Measurements from ENCODE around the gene AGAP1. TPM values are rescaled to one million over a fixed set of nuclear protein-coding genes. Genes with fewer than 3 reads are reported as not detected.

The AGAP1 gene
- total RNA-seq, 6 experiments from 2014 or later = 8.1 to 11.2 (median 9.8) TPM

DNA sequence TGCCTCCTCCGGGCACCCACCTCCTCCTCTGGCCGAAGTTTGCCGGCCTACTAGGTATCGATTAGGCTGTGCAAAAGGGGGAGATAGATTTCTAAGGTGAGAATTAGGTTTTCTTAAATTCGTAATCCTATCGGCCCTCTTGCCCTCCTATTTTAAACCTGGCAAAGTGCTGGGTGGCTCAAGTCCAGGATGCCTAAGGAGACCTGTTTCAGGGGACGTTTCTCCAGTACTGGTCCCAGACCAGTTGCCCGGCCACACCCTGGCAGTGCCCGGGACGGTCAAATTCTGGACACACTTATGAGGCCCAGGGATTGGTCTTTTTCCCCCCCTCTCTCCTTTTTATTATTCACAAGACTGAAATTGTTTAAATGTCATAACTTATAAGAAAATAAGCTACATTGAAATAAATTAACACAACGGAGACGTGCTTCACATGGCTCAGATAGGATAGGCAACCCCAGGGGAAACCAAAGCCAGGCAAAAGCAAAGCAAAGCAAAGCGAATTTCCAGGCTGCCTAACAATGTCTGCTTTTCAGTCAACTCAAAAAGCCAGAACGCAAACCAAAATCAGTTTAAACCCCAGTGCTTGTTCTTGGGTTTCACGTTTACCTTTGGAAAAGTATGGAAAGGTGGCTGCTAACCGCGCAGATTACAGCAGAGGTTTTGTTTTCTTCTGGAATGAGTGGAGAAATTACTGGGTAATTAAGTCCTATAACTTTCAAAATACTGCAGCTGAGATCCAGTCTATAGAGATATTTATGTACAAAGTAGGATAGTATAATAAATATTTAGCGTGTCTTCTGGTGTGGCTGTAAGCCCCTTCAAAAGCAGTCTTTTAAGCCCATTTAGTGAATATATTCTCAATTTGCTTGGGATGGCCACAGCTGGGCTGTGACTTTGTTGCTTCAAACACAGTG is 671.3 kb downstream of the AGAP1 start:
- ATAC-seq = no peak
- no peak overlapping the region for H3K27ac ChIP-seq
- intact Hi-C loops (cut with DNase I) = no loop called here
- WGBS (ENCODE audit: insufficient coverage, low coverage, low lambda C conversion rate, missing lambda C conversion rate) = 14% methylated on average over 18 of the region's 18 CpGs
- DNase-seq = no peak
- TF ChIP-seq, protein P1, sequence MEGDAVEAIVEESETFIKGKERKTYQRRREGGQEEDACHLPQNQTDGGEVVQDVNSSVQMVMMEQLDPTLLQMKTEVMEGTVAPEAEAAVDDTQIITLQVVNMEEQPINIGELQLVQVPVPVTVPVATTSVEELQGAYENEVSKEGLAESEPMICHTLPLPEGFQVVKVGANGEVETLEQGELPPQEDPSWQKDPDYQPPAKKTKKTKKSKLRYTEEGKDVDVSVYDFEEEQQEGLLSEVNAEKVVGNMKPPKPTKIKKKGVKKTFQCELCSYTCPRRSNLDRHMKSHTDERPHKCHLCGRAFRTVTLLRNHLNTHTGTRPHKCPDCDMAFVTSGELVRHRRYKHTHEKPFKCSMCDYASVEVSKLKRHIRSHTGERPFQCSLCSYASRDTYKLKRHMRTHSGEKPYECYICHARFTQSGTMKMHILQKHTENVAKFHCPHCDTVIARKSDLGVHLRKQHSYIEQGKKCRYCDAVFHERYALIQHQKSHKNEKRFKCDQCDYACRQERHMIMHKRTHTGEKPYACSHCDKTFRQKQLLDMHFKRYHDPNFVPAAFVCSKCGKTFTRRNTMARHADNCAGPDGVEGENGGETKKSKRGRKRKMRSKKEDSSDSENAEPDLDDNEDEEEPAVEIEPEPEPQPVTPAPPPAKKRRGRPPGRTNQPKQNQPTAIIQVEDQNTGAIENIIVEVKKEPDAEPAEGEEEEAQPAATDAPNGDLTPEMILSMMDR (IDR thresholded peaks at IDR 0.05) = no peak
- TF ChIP-seq POLR2A (IDR thresholded peaks at IDR 0.05) = no peak
- no peaks in the 10 kb centered on the region for H3K9me3 ChIP-seq
- no peaks in the 10 kb centered on the region for H3K36me3 ChIP-seq
- H3K4me1 ChIP-seq = peaks cover 0 to 38% (median 0%) of the 10 kb centered on the region in 4 donors
- no peak overlapping the region for H3K4me3 ChIP-seq
- H3K27me3 ChIP-seq = peaks cover 17 to 53% of the 10 kb centered on the region in 2 donors

DNA sequence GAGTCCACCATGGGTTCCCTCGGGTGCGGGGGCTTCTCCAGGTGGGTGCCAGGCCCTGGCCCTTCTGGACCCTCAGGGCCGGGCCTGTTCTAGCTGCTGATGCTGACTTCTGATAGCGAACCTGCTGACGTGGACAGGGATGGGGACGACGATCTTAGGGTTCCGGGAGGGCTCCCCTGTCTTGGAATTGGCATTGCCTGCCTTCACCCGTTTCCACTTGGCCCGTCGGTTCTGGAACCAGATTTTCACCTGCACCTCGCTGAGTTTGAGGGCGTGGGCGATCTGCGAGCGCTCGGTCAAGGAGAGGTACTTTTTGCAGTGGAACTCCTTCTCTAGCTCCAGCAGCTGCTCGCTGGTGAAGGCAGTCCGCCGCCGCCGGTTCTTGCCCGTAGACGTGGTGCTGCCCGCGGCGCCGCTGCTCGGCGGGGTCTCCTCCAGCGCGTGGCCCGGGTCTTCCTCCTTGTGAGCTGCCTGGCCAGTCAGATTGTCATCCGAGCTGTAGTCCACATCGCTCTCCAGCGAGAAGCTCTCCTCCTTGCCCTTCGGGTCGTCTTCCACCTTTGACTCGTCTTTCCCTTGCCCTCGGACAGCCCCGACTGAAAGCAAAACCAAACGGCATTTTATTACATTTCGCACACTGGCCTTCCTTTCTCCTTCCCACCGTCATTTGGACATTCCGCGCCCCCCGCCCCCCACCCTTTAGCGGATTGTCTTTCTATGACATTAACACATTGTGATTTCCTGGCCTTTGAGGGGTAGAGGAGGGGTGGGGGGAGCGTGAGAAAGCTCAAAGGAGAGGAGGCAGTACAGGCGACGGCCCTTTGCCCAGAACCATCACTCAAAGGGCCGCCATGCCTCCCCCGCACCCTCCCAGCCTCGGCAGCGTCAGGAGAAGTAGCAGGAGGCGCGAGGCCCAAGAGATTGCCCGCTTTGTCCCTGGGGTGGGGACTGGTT is 672.3 kb downstream of the AGAP1 start:
- H3K4me1 ChIP-seq = peaks cover 0 to 38% (median 0%) of the 10 kb centered on the region in 4 donors
- no peak overlapping the region for H3K4me3 ChIP-seq
- intact Hi-C loops (cut with DNase I) = no loop called here
- ATAC-seq = peak in 1 of 4 donors; percentile 35
- no peak overlapping the region for H3K27ac ChIP-seq
- no peak for TF ChIP-seq POLR2A (IDR thresholded peaks at IDR 0.05)
- WGBS (ENCODE audit: insufficient coverage, low coverage, low lambda C conversion rate, missing lambda C conversion rate) = 4% methylated on average over 19 of the region's 58 CpGs
- no peaks in the 10 kb centered on the region for H3K9me3 ChIP-seq
- H3K27me3 ChIP-seq = peaks cover 26 to 62% of the 10 kb centered on the region in 2 donors
- H3K36me3 ChIP-seq = no peaks in the 10 kb centered on the region
- no peak for DNase-seq

DNA sequence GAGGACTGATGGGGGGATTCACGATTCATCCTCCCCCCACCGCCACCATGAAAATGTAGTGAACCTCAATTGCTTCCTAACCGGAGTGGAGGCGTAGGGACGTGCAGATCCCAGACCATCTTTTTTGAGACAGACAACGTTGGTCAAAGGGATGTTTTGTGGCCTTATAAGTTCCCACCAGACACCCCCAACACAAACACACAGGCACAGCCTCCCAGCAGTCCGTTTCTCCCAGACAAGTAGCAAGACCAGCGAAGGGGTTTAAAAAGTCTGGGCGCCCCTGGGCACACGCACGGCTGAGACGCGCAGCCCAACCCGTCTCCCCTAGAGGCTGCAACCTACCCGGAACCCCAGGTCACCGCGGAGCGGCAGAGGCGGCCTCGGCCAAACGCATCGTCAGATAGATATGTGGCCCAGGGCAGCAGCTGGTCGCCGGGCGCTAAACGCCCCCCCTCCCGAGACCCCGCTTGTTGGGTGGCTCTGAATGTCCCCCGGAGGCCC is 673.0 kb downstream of the AGAP1 start:
- Histone ChIP-seq H3K4me1 (peaks cover 0 to 38% (median 0%) of the 10 kb centered on the region in 4 donors), H3K27me3 (peaks cover 28 to 67% of the 10 kb centered on the region in 2 donors), H3K27ac (no peak overlapping the region), H3K9me3 (no peaks in the 10 kb centered on the region), H3K4me3 (no peak overlapping the region), H3K36me3 (no peaks in the 10 kb centered on the region)
- TF ChIP-seq, protein P1 (IDR thresholded peaks at IDR 0.05) = no peak
- no peak for TF ChIP-seq POLR2A (IDR thresholded peaks at IDR 0.05)
- 12% methylated on average over 5 of the region's 29 CpGs for WGBS (ENCODE audit: insufficient coverage, low coverage, low lambda C conversion rate, missing lambda C conversion rate)
- ATAC-seq = no peak
- intact Hi-C loops (cut with DNase I) = no loop called here
- DNase-seq = no peak

DNA sequence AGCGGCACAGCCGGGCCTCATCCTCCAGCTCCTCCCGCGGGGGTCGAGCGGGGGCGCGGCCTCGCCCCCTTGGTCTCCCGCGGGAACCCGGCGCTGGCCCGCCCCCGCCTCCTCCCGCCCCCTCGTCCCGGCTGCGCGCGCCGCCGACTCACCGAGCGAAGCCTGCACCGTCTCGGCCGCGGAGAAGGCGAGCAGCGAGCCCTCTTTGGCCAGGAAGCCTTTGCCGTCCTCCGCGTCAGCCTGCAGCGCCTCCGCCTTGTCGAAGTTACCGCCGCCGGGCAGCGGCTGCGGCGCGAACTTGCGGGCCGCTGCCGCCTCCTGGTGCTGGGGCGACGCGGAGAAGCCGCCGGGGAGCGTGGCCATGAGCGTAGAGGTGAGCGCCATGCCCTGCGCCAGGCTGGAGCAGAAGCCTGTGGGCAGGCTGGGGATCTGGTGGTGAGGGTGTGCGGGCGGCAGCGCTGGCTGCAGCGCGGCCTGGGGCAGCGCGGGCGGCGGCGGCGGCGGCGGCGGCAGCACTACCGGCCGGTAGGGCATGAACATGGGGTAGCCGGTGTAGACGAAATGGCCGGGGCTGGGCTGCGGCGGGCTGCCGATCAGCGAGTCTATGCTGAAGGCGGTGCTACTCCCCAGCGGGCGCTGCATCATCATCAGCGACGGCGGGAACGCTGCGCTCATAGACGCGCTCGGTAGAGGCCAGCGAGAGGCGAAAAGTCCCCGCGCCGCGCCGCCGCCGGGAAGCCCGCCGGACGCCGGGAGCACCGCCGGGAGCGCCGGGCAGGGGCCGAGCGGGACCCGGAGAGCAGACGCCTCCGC is 673.7 kb downstream of the AGAP1 start:
- Histone ChIP-seq H3K9me3 (no peaks in the 10 kb centered on the region), H3K36me3 (no peaks in the 10 kb centered on the region), H3K27me3 (peaks cover 28 to 72% of the 10 kb centered on the region in 2 donors), H3K27ac (no peak overlapping the region), H3K4me3 (peak overlapping the region in 1 of 3 donors; percentile 26), H3K4me1 (peaks cover 0 to 38% (median 0%) of the 10 kb centered on the region in 4 donors)
- WGBS (ENCODE audit: insufficient coverage, low coverage, low lambda C conversion rate, missing lambda C conversion rate) = no CpG with 5 or more reads among the region's 112 CpGs
- TF ChIP-seq, protein P1 (IDR thresholded peaks at IDR 0.05) = peak in 2 of 4 donors; percentile 8 to 26
- no peak for TF ChIP-seq POLR2A (IDR thresholded peaks at IDR 0.05)
- ATAC-seq = peak; percentile 39 to 54 (median 47)
- no peak for DNase-seq
- intact Hi-C loops (cut with DNase I) = no loop called here

All from right lobe of liver (tissue), 6 donors.